Stomach (tissue), 9 donors: ENCODE measurements around the gene TNFAIP6. TPM values are rescaled to one million over a fixed set of nuclear protein-coding genes. Genes with fewer than 3 reads are reported as not detected.
A peak's percentile ranks its signal among the peaks of the same experiment; 100 is the strongest.
"Not testable (repeated sequence)": the region's sequence is repeated elsewhere in the genome, so short reads cannot be mapped to it uniquely, and the experiment has no call there.

ENCODE experiments used
- DNase-seq, 2 donors: peaks; one replicate each; pipeline versions ENCODE4 v3.0.0 to v3.0.0-alpha.2; 2013 to 2019
- H3K27ac ChIP-seq, 5 donors: fragments of 200-600 bp in 4 of 5; sonication (generic) in 4 of 5; one replicate each; pipeline ENCODE4 v1.5.1; 2013 to 2019; ENCODE audit warnings: mild to moderate bottlenecking in 1 of 5, moderate library complexity in 1 of 5
- H3K27me3 ChIP-seq, 3 donors: fragments of 200-600 bp; sonication (generic); one replicate each; pipeline ENCODE4 v1.5.1; 2017 to 2019; ENCODE audit warnings: mixed run types in 1 of 3
- H3K36me3 ChIP-seq, 4 donors: fragments of 200-600 bp; sonication (generic); 1 replicate in 3 of 4; 2 replicates in 1 of 4; pipeline ENCODE4 v1.5.1; 2016 to 2019
- H3K4me1 ChIP-seq, 4 donors: fragments of 200-600 bp; sonication (generic); one replicate each; pipeline ENCODE4 v1.5.1; 2016 to 2019
- H3K4me3 ChIP-seq, 4 donors: fragments of 200-600 bp; sonication (generic) in 3 of 4; one replicate each; pipeline ENCODE4 v1.5.1; 2016 to 2019; ENCODE audit warnings: mild to moderate bottlenecking in 1 of 4
- H3K9me3 ChIP-seq, 4 donors: fragments of 200-600 bp; sonication (generic); one replicate each; pipeline ENCODE4 v1.5.1; 2016 to 2019
- CTCF ChIP-seq, 7 experiments: fragments of 450-650 bp in 4 of 7; fragments of 200-600 bp in 3 of 7; sonication (generic) in 3 of 7; IDR thresholded peaks; one replicate each; pipeline ENCODE4 v1.5.1; 2016 to 2019; ENCODE audit warnings: antibody characterized with exemption in 7 of 7, control low read depth in 2 of 7, mild to moderate bottlenecking in 1 of 7
- EP300 ChIP-seq: sonication (generic); formaldehyde crosslinking; IDR thresholded peaks from one replicate; pipeline ENCODE4 v1.6.1; 2017; ENCODE audit warnings: antibody characterized with exemption
- POLR2A ChIP-seq, 4 donors: fragments of 450-650 bp; IDR thresholded peaks; one replicate each; pipeline ENCODE4 v1.6.1; 2016; ENCODE audit warnings: antibody characterized with exemption in 4 of 4, control low read depth in 2 of 4, mild to moderate bottlenecking in 1 of 4, moderate library complexity in 1 of 4
- POLR2AphosphoS5 ChIP-seq, 3 donors: sonication (generic); formaldehyde crosslinking; IDR thresholded peaks; one replicate each; pipeline ENCODE4 v1.6.1; 2016; ENCODE audit warnings: antibody characterized with exemption in 3 of 3
- WGBS, 5 donors: extraction: QIAGEN DNeasy Blood & Tissue Kit in 3 of 5; methylation state at CpG; one replicate each; pipeline versions ENCODE4 v1.1.5 to v1.1.7; 2013 to 2018; 5-methylcytosine and 5-hydroxymethylcytosine counted together
- intact Hi-C: fragments of 100-400 bp; cut with DNase I; formaldehyde crosslinking; loops from one replicate; pipeline ENCODE4 v1.15.1; 2023; ENCODE audit warnings: low total_unique reads
- polyA plus RNA-seq, 3 donors: library from polyadenylated mRNA; stranded (reverse); fragments of 200-250 nt; gene quantifications; one replicate each; pipeline ENCODE4 v1.2.3, GENCODE V29; 2013
- total RNA-seq, 5 donors: library from RNA; depleted of rRNA; stranded (reverse); fragments of >200 nt; gene quantifications; one replicate each; pipeline versions ENCODE4 v1.1.0 to v1.2.3, GENCODE V29; 2014 to 2016
- donor health status: healthy with polysubstance abuse.
- donor health status: Bipolar disorder and iron deficiency.
- donor health status: healthy.

TNFAIP6 gene
- total and polyA plus RNA-seq, 8 donors, result 0.73 to 10.5 (median 5.1) TPM; not detected in 2

DNA sequence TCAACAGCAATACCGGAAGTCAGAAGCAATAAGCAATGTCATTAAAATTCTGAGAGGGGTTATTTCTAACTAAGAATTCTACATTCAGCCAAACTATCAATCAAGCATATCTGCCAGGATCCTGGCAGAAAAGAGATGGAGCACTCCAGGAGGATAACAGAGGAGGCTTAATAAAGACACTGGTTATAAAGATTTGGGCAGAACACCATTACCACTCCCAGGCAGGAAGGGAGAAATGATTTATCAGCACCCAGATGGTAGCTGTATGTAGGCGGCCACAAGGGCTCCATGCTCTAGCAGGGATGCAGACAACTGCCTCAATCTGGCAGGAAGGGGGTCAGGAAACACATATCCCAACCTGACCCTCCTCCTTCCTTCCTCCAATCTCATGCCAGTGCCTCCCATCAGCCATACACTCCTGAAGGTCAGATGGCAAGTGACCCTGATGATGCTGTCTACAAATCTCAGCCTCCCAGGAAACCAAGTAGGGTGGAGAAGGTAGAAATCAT is 20.5 kb upstream of the TNFAIP6 start:
- peaks cover 0 to 10% (median 4%) of the 10 kb centered on the region in 4 donors for H3K4me1 ChIP-seq
- H3K4me3 ChIP-seq, result no peak overlapping the region
- WGBS, 5 donors, result 61 to 77% (median 74%) methylated on average over 2 of the region's 2 CpGs
- no peak overlapping the region for H3K27ac ChIP-seq
- no peak for TF ChIP-seq EP300
- no peaks in the 10 kb centered on the region for H3K36me3 ChIP-seq
- no peaks in the 10 kb centered on the region for H3K27me3 ChIP-seq
- DNase-seq, result peak in 1 of 2 donors; percentile 8
- intact Hi-C loops, result no loop called here
- H3K9me3 ChIP-seq, result no peaks in the 10 kb centered on the region

GRCh38 chr2:151337643-151338042 is 19.7 kb upstream of the TNFAIP6 start:
- Histone ChIP-seq H3K27me3 (no peaks in the 10 kb centered on the region), H3K36me3 (no peaks in the 10 kb centered on the region), H3K4me1 (peaks cover 0 to 10% (median 4%) of the 10 kb centered on the region in 4 donors), H3K4me3 (no peak overlapping the region), H3K27ac (no peak overlapping the region), H3K9me3 (no peaks in the 10 kb centered on the region)
- intact Hi-C loops, result no loop called here
- TF ChIP-seq EP300 (no peak), POLR2A (IDR thresholded peaks at IDR 0.05) (no peak)
- peak in 1 of 2 donors; percentile 7 for DNase-seq
- WGBS, 5 donors, result 63 to 88% (median 81%) methylated on average over 1 of the region's 1 CpG

GRCh38 chr2:151338115-151338514 is 19.3 kb upstream of the TNFAIP6 start:
- no peak overlapping the region for H3K4me3 ChIP-seq
- DNase-seq, result no peak
- H3K4me1 ChIP-seq, result peaks cover 0 to 10% (median 4%) of the 10 kb centered on the region in 4 donors
- H3K27ac ChIP-seq, result no peak overlapping the region
- no peaks in the 10 kb centered on the region for H3K36me3 ChIP-seq
- intact Hi-C loops, result no loop called here
- 86 to 94% (median 86%) methylated on average over 3 of the region's 3 CpGs for WGBS, 5 donors
- H3K9me3 ChIP-seq, result no peaks in the 10 kb centered on the region
- H3K27me3 ChIP-seq, result no peaks in the 10 kb centered on the region
- no peak for TF ChIP-seq POLR2AphosphoS5 (IDR thresholded peaks at IDR 0.05)
- no peak for TF ChIP-seq CTCF (IDR thresholded peaks at IDR 0.05)
- no peak for TF ChIP-seq EP300
- no peak for TF ChIP-seq POLR2A (IDR thresholded peaks at IDR 0.05)

GRCh38 chr2:151343073-151343472 is 14.3 kb upstream of the TNFAIP6 start:
- 89 to 96% (median 94%) methylated on average over 2 of the region's 2 CpGs for WGBS, 5 donors
- no peak for DNase-seq
- Histone ChIP-seq H3K4me3 (no peak overlapping the region), H3K4me1 (peaks cover 0 to 4% (median 0%) of the 10 kb centered on the region in 4 donors), H3K27me3 (no peaks in the 10 kb centered on the region), H3K9me3 (peaks cover 0 to 10% (median 0%) of the 10 kb centered on the region in 4 donors), H3K36me3 (no peaks in the 10 kb centered on the region), H3K27ac (no peak overlapping the region)
- intact Hi-C loops, result no loop called here
- TF ChIP-seq CTCF (IDR thresholded peaks at IDR 0.05), result no peak
- no peak for TF ChIP-seq POLR2AphosphoS5 (IDR thresholded peaks at IDR 0.05)
- TF ChIP-seq EP300, result no peak
- no peak for TF ChIP-seq POLR2A (IDR thresholded peaks at IDR 0.05)

- H3K36me3 ChIP-seq, H3K27me3 ChIP-seq, H3K27ac ChIP-seq, H3K4me3 ChIP-seq, H3K4me1 ChIP-seq, intact Hi-C loops, H3K9me3 ChIP-seq, DNase-seq: not testable (repeated sequence)
- 87 to 92% (median 91%) methylated on average over 4 of the region's 4 CpGs for WGBS, 5 donors
Measured at GRCh38 chr2:151344191-151344590, 13.2 kb upstream of the TNFAIP6 start.

- no peaks in the 10 kb centered on the region for H3K4me1 ChIP-seq
- H3K27ac ChIP-seq, result no peak overlapping the region
- H3K9me3 ChIP-seq, result peaks cover 0 to 10% (median 0%) of the 10 kb centered on the region in 4 donors
- no peaks in the 10 kb centered on the region for H3K27me3 ChIP-seq
- WGBS, 5 donors, result 90 to 98% (median 93%) methylated on average over 2 of the region's 2 CpGs
- no peaks in the 10 kb centered on the region for H3K36me3 ChIP-seq
- DNase-seq, result no peak
- intact Hi-C loops, result no loop called here
- no peak overlapping the region for H3K4me3 ChIP-seq
- TF ChIP-seq POLR2A (IDR thresholded peaks at IDR 0.05) (no peak), POLR2AphosphoS5 (IDR thresholded peaks at IDR 0.05) (no peak), EP300 (no peak), CTCF (IDR thresholded peaks at IDR 0.05) (no peak)
Measured at GRCh38 chr2:151344906-151345305, 12.5 kb upstream of the TNFAIP6 start.
